Ishikawa (cell line): ENCODE measurements around the gene RAD23B.

Experiments used
- CEBPB ChIP-seq: IDR thresholded peaks from 2 replicates; pipeline ENCODE4 v1.6.1; 2012
- CREB1 ChIP-seq: IDR thresholded peaks from 2 replicates; pipeline ENCODE4 v1.6.1; 2012; ENCODE audit warnings: low read depth
- EGR1 ChIP-seq: IDR thresholded peaks from 2 replicates; pipeline ENCODE4 v1.6.1; 2012
- EP300 ChIP-seq: IDR thresholded peaks from 2 replicates; pipeline ENCODE4 v1.6.1; 2012; ENCODE audit warnings: borderline replicate concordance
- FOXM1 ChIP-seq: IDR thresholded peaks from 2 replicates; pipeline ENCODE4 v1.6.1; 2012; ENCODE audit warnings: low read depth, borderline replicate concordance
- NFIC ChIP-seq: IDR thresholded peaks from 2 replicates; pipeline ENCODE4 v1.6.1; 2012
- RAD21 ChIP-seq: IDR thresholded peaks from 2 replicates; pipeline ENCODE4 v1.6.1; 2012; ENCODE audit warnings: low read depth
- REST ChIP-seq: IDR thresholded peaks from 2 replicates; pipeline ENCODE4 v1.6.1; 2012; ENCODE audit warnings: low read depth, mild to moderate bottlenecking
- TAF1 ChIP-seq: IDR thresholded peaks from 2 replicates; pipeline ENCODE4 v1.6.1; 2012; ENCODE audit warnings: low read depth, mild to moderate bottlenecking
- TCF12 ChIP-seq: IDR thresholded peaks from 2 replicates; pipeline ENCODE4 v1.6.1; 2012; ENCODE audit warnings: low read depth
- TEAD4 ChIP-seq: IDR thresholded peaks from 2 replicates; pipeline ENCODE4 v1.6.1; 2012
- YY1 ChIP-seq: IDR thresholded peaks from 2 replicates; pipeline ENCODE4 v1.6.1; 2012; ENCODE audit warnings: low read depth
- ZBTB7A ChIP-seq: IDR thresholded peaks from 2 replicates; pipeline ENCODE4 v1.6.1; 2012; ENCODE audit warnings: low read depth
- TF ChIP-seq, protein P1 (sequence below): IDR thresholded peaks from 2 replicates; pipeline ENCODE4 v1.6.1; 2012
- TF ChIP-seq, protein P2 (sequence below): IDR thresholded peaks from 2 replicates; pipeline ENCODE4 v1.6.1; 2012

RAD23B gene

DNA sequence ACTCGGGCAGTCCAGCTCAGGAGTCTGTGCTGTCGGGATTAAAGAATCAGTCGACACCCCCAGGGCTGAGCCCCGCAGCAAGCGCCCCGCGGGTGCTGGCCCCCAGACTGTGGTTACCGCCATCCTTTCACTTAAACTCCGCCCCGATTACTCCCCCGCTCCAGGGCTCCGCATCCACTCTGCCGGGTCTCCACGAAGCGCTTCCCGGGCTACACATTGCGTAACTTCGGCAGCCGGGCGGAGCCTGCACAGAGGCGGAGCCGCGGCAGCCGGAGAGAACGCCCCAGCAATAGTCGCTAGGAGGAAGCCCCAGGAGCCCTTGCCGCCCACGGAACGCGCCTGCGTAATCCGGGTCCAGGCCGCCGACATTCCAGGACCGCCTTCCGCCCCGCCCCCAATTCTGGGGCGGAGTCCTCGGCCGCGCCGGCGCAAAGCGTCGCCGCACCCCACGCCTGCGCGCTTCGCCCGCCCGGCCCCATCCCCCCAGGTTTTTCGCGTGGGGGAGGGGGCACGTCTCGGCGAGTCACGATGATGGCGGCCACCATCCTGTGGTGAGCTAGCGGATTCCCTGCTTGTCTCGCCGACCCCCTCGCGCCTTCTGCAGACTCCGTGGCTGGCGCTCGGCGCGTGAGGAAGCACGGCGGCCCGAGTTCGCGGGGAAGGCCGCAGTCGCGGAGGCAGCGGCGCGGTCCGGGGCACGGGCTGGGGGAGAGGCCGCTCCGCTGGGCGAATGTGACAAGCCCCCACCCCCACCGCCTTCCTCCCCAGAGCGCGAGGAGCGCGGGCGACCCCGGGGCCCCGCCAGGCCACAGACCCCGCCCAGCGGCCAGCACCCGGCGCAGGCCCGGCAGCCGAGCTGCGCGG is at the start of gene RAD23B:
Gene RAD23B, plus strand, starts transcription at position 521 of the 864 bp plus-strand sequence. CDS start 351 bp downstream, outside the sequence.
- TF ChIP-seq EP300 (peak; percentile 13; the same call in 1 of the 2 replicates), CEBPB (peak; percentile 97), TCF12 (peak; percentile 89), CREB1 (peak; percentile 45; the same call in 1 of the 2 replicates), TAF1 (peak; percentile 96), EGR1 (peak; percentile 92), REST (0 out of 2 replicates have a peak, but pooled peaks have one; percentile 9), RAD21 (no peak), FOXM1 (no peak), ZBTB7A (no peak), NFIC (no peak; the same call in 1 of the 2 replicates), YY1 (peak; percentile 92), TEAD4 (peak; percentile 82)
- TF ChIP-seq, protein P1, sequence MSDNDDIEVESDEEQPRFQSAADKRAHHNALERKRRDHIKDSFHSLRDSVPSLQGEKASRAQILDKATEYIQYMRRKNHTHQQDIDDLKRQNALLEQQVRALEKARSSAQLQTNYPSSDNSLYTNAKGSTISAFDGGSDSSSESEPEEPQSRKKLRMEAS = 0 out of 2 replicates have a peak, but pooled peaks have one; percentile 42
- TF ChIP-seq, protein P2, sequence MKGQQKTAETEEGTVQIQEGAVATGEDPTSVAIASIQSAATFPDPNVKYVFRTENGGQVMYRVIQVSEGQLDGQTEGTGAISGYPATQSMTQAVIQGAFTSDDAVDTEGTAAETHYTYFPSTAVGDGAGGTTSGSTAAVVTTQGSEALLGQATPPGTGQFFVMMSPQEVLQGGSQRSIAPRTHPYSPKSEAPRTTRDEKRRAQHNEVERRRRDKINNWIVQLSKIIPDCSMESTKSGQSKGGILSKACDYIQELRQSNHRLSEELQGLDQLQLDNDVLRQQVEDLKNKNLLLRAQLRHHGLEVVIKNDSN = no peak

- TF ChIP-seq CREB1 = no peak
- TF ChIP-seq EP300 = no peak
- TF ChIP-seq ZBTB7A = no peak
- TF ChIP-seq CEBPB = no peak
- TF ChIP-seq, protein P2 = no peak
- no peak for TF ChIP-seq REST
- no peak for TF ChIP-seq TEAD4
- no peak for TF ChIP-seq EGR1
- TF ChIP-seq TCF12 = no peak
Measured at GRCh38 chr9:107235765-107236442, 47.2 kb upstream of the RAD23B start.

DNA sequence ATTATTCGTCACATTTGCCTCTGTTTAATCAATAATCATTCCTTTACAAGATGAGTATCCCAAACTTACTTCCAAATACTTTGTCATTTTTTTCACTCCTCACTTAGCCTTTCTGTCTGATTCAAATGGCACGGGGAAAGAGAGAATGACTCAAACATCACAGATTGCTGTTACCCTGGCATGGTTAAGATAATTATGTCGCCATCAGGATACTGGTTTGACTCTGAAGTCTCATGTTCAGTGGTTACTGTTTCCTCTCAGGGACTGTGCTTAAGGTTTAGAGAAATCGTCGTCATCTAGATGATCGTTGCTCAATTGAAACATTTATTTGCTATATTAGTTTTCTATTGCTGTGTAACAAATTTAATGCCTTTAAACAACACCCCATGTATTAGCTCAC is 45.2 kb upstream of the RAD23B start:
- TF ChIP-seq TEAD4 = no peak
- TF ChIP-seq CREB1 = no peak
- TF ChIP-seq CEBPB = no peak
- TF ChIP-seq REST = no peak
- no peak for TF ChIP-seq TCF12
- no peak for TF ChIP-seq EP300
- TF ChIP-seq, protein P2 = no peak
- TF ChIP-seq NFIC = no peak
- no peak for TF ChIP-seq ZBTB7A
- TF ChIP-seq, protein P1 = no peak
